GM23338 (cell line): ENCODE results near the gene TAS2R14. TPM values are rescaled to one million over a fixed set of nuclear protein-coding genes. Genes with fewer than 3 reads are reported as not detected.

ENCODE experiments used
- ATAC-seq: fragments of 200-7000 bp; cut with Tn5 transposase; 3 replicates; pipeline ENCODE4 v1.9.1; 2020
- DNase-seq: peaks from one replicate; pipeline ENCODE4 v3.0.0-alpha.2; 2015; ENCODE audit warnings: low spot score
- H2AFZ ChIP-seq: fragments of 200-600 bp; sonication (generic); 2 replicates; pipeline ENCODE4 v1.8.0; 2016; ENCODE audit warnings: antibody characterized with exemption, mild to moderate bottlenecking, moderate library complexity
- H3F3A ChIP-seq: fragments of 200-600 bp; sonication (generic); replicated peaks from 2 replicates; pipeline ENCODE4 v1.8.0; 2017; ENCODE audit warnings: antibody characterized with exemption, mixed run types, low read depth
- H3K27ac ChIP-seq: fragments of 200-600 bp; sonication (generic); 2 replicates; pipeline ENCODE4 v1.6.1; 2016; ENCODE audit warnings: low read depth
- H3K27me3 ChIP-seq: fragments of 200-600 bp; sonication (generic); 2 replicates; pipeline ENCODE4 v1.8.0; 2016; ENCODE audit warnings: mild to moderate bottlenecking, mixed run types, moderate library complexity; ENCODE audit not compliant: insufficient read depth
- H3K36me3 ChIP-seq: fragments of 200-600 bp; sonication (generic); 2 replicates; pipeline ENCODE4 v1.8.0; 2016; ENCODE audit warnings: mild to moderate bottlenecking; ENCODE audit not compliant: insufficient read depth
- H3K4me1 ChIP-seq: fragments of 200-600 bp; sonication (generic); 2 replicates; pipeline ENCODE4 v1.8.0; 2016; ENCODE audit warnings: mild to moderate bottlenecking, moderate library complexity; ENCODE audit not compliant: insufficient read depth
- H3K4me2 ChIP-seq: fragments of 200-600 bp; sonication (generic); 2 replicates; pipeline ENCODE4 v1.7.1; 2017; ENCODE audit warnings: mixed run types
- H3K4me3 ChIP-seq: fragments of 200-600 bp; sonication (generic); 2 replicates; pipeline ENCODE4 v1.6.1; 2016; ENCODE audit warnings: mixed run types
- H3K79me2 ChIP-seq: fragments of 200-600 bp; sonication (generic); replicated peaks from 2 replicates; pipeline ENCODE4 v1.8.0; 2017; ENCODE audit warnings: mild to moderate bottlenecking; ENCODE audit not compliant: insufficient read depth
- H3K9me2 ChIP-seq: fragments of 200-600 bp; sonication (generic); 2 replicates; pipeline ENCODE4 v1.8.0; 2017; ENCODE audit not compliant: insufficient read depth
- H4K20me1 ChIP-seq: fragments of 200-600 bp; sonication (generic); replicated peaks from 2 replicates; pipeline ENCODE4 v1.8.0; 2017; ENCODE audit warnings: mild to moderate bottlenecking; ENCODE audit not compliant: insufficient read depth
- H3K27ac Mint-ChIP-seq: 2 replicates; pipeline ENCODE4 v1.8.0; 2020; ENCODE audit warnings: inconsistent platforms, mild to moderate bottlenecking, moderate library complexity, mixed read lengths
- H3K27me3 Mint-ChIP-seq: 3 replicates; pipeline ENCODE4 v1.8.0; 2022; ENCODE audit warnings: low read depth, mild to moderate bottlenecking, moderate library complexity, mixed read lengths, inconsistent platforms; ENCODE audit not compliant: insufficient read depth, poor library complexity
- H3K36me3 Mint-ChIP-seq: 3 replicates; pipeline ENCODE4 v1.8.0; 2021; ENCODE audit warnings: low read depth, mild to moderate bottlenecking, inconsistent platforms, moderate library complexity, mixed read lengths
- H3K4me1 Mint-ChIP-seq: 3 replicates; pipeline ENCODE4 v1.8.0; 2020; ENCODE audit warnings: mild to moderate bottlenecking, inconsistent platforms, mixed read lengths
- H3K4me3 Mint-ChIP-seq: 3 replicates; pipeline ENCODE4 v1.8.0; 2021; ENCODE audit warnings: moderate library complexity, mild to moderate bottlenecking, inconsistent platforms, mixed read lengths
- H3K9me3 Mint-ChIP-seq: 3 replicates; pipeline ENCODE4 v1.8.0; 2020; ENCODE audit warnings: moderate library complexity, mild to moderate bottlenecking, inconsistent platforms, mixed read lengths
- CREB1 ChIP-seq: fragments of 250-450 bp; sonication (Bioruptor Pico); IDR thresholded peaks from 2 replicates; pipeline ENCODE4 v1.5.0; 2020; ENCODE audit warnings: low read depth, mild to moderate bottlenecking, moderate library complexity
- EZH2 ChIP-seq: fragments of 200-600 bp; sonication (generic); IDR thresholded peaks from one replicate; pipeline ENCODE4 v1.8.0; 2017; ENCODE audit warnings: antibody characterized with exemption, mild to moderate bottlenecking, low read depth; ENCODE audit not compliant: unreplicated experiment
- EZH2phosphoT487 ChIP-seq: fragments of 200-600 bp; sonication (generic); IDR thresholded peaks from one replicate; pipeline ENCODE4 v1.8.1; 2018; ENCODE audit warnings: antibody characterized with exemption; ENCODE audit not compliant: unreplicated experiment
- JUNB ChIP-seq: IDR thresholded peaks from one replicate; pipeline ENCODE4 v1.6.1; 2016; ENCODE audit warnings: antibody characterized with exemption; ENCODE audit not compliant: unreplicated experiment
- NANOG ChIP-seq: IDR thresholded peaks from 2 replicates; pipeline ENCODE4 v1.6.1; 2016; ENCODE audit warnings: antibody characterized with exemption, borderline replicate concordance
- POLR2AphosphoS5 ChIP-seq: IDR thresholded peaks from 2 replicates; pipeline ENCODE4 v1.6.1; 2016; ENCODE audit warnings: antibody characterized with exemption, low read depth
- STAT1 ChIP-seq: IDR thresholded peaks from one replicate; pipeline ENCODE4 v1.6.1; 2016; ENCODE audit warnings: antibody characterized with exemption; ENCODE audit not compliant: unreplicated experiment
- ZNF114 ChIP-seq: fragments of 250-450 bp; sonication (Bioruptor Pico); IDR thresholded peaks from 2 replicates; pipeline ENCODE4 v1.5.0; 2020; ENCODE audit warnings: mild to moderate bottlenecking, moderate library complexity
- ZNF331 ChIP-seq: fragments of 250-450 bp; sonication (Bioruptor Pico); IDR thresholded peaks from 2 replicates; pipeline ENCODE4 v1.5.0; 2020; ENCODE audit warnings: low read depth, mild to moderate bottlenecking, moderate library complexity
- long read RNA-seq: library from polyadenylated mRNA; unstranded; transcript quantifications from one replicate; pipeline ENCODE4 v2.0.0, GENCODE V29; 2020; ENCODE audit not compliant: unreplicated experiment
- polyA plus RNA-seq: library from polyadenylated mRNA; unstranded; fragments of >200 nt; fragmentation: Nextera tagmentation; extraction: Ambion mirVana; gene quantifications from 2 replicates; pipeline ENCODE4 v1.2.1, GENCODE V29; 2016
- total RNA-seq: library from RNA; depleted of rRNA; stranded (reverse); fragments of >200 nt; shearing (Covaris generic); gene quantifications from 2 replicates; pipeline ENCODE4 v1.2.3, GENCODE V29; 2014; rRNA removed
- TF ChIP-seq, protein P1 (sequence below): fragments of 250-450 bp; sonication (Bioruptor Pico); IDR thresholded peaks from 2 replicates; pipeline ENCODE4 v1.5.0; 2020; ENCODE audit warnings: mild to moderate bottlenecking, moderate library complexity
- TF ChIP-seq, protein P2 (sequence below): IDR thresholded peaks from one replicate; pipeline ENCODE4 v1.6.1; 2018; ENCODE audit warnings: antibody characterized with exemption; ENCODE audit not compliant: unreplicated experiment
- TF ChIP-seq, protein P3 (sequence below), 2 experiments: fragments of 200-600 bp in 1 of 2; sonication (generic) in 1 of 2; conservative IDR thresholded peaks; 2 replicates each; pipeline versions ENCODE4 v1.5.1 to v1.6.1; 2016 to 2017; ENCODE audit warnings: antibody characterized with exemption in 2 of 2, low read depth in 2 of 2, mild to moderate bottlenecking in 2 of 2, moderate library complexity in 1 of 2
- TF ChIP-seq, protein P4 (sequence below): IDR thresholded peaks from 2 replicates; pipeline ENCODE4 v1.6.1; 2016; ENCODE audit warnings: antibody characterized with exemption

TAS2R14 gene, protein sequence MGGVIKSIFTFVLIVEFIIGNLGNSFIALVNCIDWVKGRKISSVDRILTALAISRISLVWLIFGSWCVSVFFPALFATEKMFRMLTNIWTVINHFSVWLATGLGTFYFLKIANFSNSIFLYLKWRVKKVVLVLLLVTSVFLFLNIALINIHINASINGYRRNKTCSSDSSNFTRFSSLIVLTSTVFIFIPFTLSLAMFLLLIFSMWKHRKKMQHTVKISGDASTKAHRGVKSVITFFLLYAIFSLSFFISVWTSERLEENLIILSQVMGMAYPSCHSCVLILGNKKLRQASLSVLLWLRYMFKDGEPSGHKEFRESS
- total RNA-seq (4.9 and 5.9 TPM in 2 replicates), polyA plus RNA-seq (1.1 and 2.6 TPM in 2 replicates)
- long read RNA-seq, partial matches to known transcripts: 0 of 6 reads
- long read RNA-seq, other reads (novel, unspliced or antisense): 5 of 6 reads

DNA sequence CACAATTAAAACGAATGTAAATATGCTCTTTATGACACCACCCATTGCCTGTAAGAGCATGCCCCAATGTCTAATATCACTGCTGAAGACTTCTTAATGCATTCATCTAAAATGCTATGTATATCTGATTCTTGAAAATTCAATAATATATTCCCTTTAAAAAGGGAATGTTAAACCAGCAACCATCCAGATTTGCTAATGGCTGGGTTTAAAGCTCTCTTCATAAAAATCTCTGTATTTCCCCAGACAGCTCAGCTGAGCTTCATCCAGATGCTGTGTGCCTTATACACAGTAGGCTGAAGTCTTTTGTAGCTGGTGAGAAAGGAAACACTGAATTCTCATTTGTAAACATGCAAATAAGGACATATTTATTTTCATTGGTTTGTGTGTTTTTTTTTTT lies at the start of gene TAS2R14:
TAS2R14 (minus strand) TSS at position 101 of the 400 bp plus-strand sequence; CDS start at position 45, 56 bp downstream.
- Histone ChIP-seq H3K9me2 (no peaks in the 10 kb centered on the region), H3K4me3 (no peak within 1 kb of the TSS), H3F3A (no peaks in the 10 kb centered on the region), H3K27me3 (no peaks in the 10 kb centered on the region), H3K79me2 (no peaks in the 10 kb centered on the region), H3K27ac (no peak within 1 kb of the TSS), H2AFZ (no peak within 1 kb of the TSS), H3K4me2 (no peak within 1 kb of the TSS), H3K4me1 (no peaks in the 10 kb centered on the region), H4K20me1 (no peaks in the 10 kb centered on the region), H3K36me3 (no peaks in the 10 kb centered on the region)
- no peak for DNase-seq
- Mint-ChIP-seq H3K9me3 (peaks cover 14% of the 10 kb centered on the region), H3K27ac (no peak within 1 kb of the TSS), H3K36me3 (peaks cover 12% of the 10 kb centered on the region), H3K27me3 (no peaks in the 10 kb centered on the region), H3K4me1 (peaks cover 25% of the 10 kb centered on the region), H3K4me3 (no peak within 1 kb of the TSS)
- no peak for TF ChIP-seq EZH2phosphoT487
- TF ChIP-seq, protein P1, sequence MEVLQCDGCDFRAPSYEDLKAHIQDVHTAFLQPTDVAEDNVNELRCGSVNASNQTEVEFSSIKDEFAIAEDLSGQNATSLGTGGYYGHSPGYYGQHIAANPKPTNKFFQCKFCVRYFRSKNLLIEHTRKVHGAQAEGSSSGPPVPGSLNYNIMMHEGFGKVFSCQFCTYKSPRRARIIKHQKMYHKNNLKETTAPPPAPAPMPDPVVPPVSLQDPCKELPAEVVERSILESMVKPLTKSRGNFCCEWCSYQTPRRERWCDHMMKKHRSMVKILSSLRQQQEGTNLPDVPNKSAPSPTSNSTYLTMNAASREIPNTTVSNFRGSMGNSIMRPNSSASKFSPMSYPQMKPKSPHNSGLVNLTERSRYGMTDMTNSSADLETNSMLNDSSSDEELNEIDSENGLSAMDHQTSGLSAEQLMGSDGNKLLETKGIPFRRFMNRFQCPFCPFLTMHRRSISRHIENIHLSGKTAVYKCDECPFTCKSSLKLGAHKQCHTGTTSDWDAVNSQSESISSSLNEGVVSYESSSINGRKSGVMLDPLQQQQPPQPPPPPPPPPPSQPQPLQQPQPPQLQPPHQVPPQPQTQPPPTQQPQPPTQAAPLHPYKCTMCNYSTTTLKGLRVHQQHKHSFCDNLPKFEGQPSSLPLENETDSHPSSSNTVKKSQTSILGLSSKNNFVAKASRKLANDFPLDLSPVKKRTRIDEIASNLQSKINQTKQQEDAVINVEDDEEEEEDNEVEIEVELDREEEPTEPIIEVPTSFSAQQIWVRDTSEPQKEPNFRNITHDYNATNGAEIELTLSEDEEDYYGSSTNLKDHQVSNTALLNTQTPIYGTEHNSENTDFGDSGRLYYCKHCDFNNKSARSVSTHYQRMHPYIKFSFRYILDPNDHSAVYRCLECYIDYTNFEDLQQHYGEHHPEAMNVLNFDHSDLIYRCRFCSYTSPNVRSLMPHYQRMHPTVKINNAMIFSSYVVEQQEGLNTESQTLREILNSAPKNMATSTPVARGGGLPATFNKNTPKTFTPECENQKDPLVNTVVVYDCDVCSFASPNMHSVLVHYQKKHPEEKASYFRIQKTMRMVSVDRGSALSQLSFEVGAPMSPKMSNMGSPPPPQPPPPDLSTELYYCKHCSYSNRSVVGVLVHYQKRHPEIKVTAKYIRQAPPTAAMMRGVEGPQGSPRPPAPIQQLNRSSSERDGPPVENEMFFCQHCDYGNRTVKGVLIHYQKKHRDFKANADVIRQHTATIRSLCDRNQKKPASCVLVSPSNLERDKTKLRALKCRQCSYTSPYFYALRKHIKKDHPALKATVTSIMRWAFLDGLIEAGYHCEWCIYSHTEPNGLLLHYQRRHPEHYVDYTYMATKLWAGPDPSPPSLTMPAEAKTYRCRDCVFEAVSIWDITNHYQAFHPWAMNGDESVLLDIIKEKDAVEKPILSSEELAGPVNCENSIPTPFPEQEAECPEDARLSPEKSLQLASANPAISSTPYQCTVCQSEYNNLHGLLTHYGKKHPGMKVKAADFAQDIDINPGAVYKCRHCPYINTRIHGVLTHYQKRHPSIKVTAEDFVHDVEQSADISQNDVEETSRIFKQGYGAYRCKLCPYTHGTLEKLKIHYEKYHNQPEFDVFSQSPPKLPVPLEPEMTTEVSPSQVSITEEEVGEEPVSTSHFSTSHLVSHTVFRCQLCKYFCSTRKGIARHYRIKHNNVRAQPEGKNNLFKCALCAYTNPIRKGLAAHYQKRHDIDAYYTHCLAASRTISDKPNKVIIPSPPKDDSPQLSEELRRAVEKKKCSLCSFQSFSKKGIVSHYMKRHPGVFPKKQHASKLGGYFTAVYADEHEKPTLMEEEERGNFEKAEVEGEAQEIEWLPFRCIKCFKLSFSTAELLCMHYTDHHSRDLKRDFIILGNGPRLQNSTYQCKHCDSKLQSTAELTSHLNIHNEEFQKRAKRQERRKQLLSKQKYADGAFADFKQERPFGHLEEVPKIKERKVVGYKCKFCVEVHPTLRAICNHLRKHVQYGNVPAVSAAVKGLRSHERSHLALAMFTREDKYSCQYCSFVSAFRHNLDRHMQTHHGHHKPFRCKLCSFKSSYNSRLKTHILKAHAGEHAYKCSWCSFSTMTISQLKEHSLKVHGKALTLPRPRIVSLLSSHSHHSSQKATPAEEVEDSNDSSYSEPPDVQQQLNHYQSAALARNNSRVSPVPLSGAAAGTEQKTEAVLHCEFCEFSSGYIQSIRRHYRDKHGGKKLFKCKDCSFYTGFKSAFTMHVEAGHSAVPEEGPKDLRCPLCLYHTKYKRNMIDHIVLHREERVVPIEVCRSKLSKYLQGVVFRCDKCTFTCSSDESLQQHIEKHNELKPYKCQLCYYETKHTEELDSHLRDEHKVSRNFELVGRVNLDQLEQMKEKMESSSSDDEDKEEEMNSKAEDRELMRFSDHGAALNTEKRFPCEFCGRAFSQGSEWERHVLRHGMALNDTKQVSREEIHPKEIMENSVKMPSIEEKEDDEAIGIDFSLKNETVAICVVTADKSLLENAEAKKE (CRISPR knock-in tag): no peak
- TF ChIP-seq, protein P2, sequence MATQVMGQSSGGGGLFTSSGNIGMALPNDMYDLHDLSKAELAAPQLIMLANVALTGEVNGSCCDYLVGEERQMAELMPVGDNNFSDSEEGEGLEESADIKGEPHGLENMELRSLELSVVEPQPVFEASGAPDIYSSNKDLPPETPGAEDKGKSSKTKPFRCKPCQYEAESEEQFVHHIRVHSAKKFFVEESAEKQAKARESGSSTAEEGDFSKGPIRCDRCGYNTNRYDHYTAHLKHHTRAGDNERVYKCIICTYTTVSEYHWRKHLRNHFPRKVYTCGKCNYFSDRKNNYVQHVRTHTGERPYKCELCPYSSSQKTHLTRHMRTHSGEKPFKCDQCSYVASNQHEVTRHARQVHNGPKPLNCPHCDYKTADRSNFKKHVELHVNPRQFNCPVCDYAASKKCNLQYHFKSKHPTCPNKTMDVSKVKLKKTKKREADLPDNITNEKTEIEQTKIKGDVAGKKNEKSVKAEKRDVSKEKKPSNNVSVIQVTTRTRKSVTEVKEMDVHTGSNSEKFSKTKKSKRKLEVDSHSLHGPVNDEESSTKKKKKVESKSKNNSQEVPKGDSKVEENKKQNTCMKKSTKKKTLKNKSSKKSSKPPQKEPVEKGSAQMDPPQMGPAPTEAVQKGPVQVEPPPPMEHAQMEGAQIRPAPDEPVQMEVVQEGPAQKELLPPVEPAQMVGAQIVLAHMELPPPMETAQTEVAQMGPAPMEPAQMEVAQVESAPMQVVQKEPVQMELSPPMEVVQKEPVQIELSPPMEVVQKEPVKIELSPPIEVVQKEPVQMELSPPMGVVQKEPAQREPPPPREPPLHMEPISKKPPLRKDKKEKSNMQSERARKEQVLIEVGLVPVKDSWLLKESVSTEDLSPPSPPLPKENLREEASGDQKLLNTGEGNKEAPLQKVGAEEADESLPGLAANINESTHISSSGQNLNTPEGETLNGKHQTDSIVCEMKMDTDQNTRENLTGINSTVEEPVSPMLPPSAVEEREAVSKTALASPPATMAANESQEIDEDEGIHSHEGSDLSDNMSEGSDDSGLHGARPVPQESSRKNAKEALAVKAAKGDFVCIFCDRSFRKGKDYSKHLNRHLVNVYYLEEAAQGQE: no peak
- no peak for TF ChIP-seq NANOG
- TF ChIP-seq STAT1: no peak
- TF ChIP-seq ZNF331 (CRISPR knock-in tag): no peak
- no peak for TF ChIP-seq EZH2
- no peak for TF ChIP-seq JUNB
- TF ChIP-seq, protein P3, sequence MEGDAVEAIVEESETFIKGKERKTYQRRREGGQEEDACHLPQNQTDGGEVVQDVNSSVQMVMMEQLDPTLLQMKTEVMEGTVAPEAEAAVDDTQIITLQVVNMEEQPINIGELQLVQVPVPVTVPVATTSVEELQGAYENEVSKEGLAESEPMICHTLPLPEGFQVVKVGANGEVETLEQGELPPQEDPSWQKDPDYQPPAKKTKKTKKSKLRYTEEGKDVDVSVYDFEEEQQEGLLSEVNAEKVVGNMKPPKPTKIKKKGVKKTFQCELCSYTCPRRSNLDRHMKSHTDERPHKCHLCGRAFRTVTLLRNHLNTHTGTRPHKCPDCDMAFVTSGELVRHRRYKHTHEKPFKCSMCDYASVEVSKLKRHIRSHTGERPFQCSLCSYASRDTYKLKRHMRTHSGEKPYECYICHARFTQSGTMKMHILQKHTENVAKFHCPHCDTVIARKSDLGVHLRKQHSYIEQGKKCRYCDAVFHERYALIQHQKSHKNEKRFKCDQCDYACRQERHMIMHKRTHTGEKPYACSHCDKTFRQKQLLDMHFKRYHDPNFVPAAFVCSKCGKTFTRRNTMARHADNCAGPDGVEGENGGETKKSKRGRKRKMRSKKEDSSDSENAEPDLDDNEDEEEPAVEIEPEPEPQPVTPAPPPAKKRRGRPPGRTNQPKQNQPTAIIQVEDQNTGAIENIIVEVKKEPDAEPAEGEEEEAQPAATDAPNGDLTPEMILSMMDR (conservative IDR thresholded peaks at IDR 0.05; ENCODE audit: low read depth in 2 of 2): no peak
- no peak for TF ChIP-seq ZNF114 (CRISPR knock-in tag)
- no peak for TF ChIP-seq CREB1
- TF ChIP-seq, protein P4, sequence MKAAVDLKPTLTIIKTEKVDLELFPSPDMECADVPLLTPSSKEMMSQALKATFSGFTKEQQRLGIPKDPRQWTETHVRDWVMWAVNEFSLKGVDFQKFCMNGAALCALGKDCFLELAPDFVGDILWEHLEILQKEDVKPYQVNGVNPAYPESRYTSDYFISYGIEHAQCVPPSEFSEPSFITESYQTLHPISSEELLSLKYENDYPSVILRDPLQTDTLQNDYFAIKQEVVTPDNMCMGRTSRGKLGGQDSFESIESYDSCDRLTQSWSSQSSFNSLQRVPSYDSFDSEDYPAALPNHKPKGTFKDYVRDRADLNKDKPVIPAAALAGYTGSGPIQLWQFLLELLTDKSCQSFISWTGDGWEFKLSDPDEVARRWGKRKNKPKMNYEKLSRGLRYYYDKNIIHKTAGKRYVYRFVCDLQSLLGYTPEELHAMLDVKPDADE: no peak
- no peak for TF ChIP-seq POLR2AphosphoS5
- ATAC-seq: no peak
